T-cell (primary cell): Measurements from ENCODE around the gene NR2C1. TPM values are rescaled to one million over a fixed set of nuclear protein-coding genes. Genes with fewer than 3 reads are reported as not detected.

Source experiments
- ATAC-seq, 4 experiments: fragments of 200-7000 bp in 3 of 4; fragments of 150-1000 bp in 1 of 4; cut with Tn5 transposase; replicated peaks in 1 of 4; 1 replicate in 3 of 4; 2 replicates in 1 of 4; pipeline ENCODE4 v1.10.0; 2021; ENCODE audit warnings: moderate library complexity in 3 of 4, mild to moderate bottlenecking in 2 of 4, moderate number of reproducible peaks in 1 of 4
- CTCF ChIA-PET, 2 donors: fragments of 300-600 bp; sonication (Branson Sonifier 250); formaldehyde crosslinking; loops; one replicate each; lab custom pipeline; 2022; ENCODE audit warnings: antibody characterized with exemption in 2 of 2; lab: Charles Lee
- POLR2A ChIA-PET, 2 donors: fragments of 300-600 bp; sonication (Branson Sonifier 250); formaldehyde crosslinking; loops; one replicate each; lab custom pipeline; 2022; ENCODE audit warnings: antibody characterized with exemption in 2 of 2; lab: Charles Lee
- DNase-seq, 35 experiments: peaks; one replicate each; pipeline versions ENCODE4 v3.0.0 to v3.0.0-alpha.2; 2013 to 2023
- H3K27ac ChIP-seq: one replicate; pipeline ENCODE4 v1.5.1; 2013; ENCODE audit warnings: low read length
- H3K27me3 ChIP-seq, 2 experiments: replicated peaks in 1 of 2; 1 replicate in 1 of 2; 2 replicates in 1 of 2; pipeline versions ENCODE4 v1.6.1 to v1.7.0; 2013; ENCODE audit warnings: low read length in 1 of 2, mixed read lengths in 1 of 2; ENCODE audit not compliant: control insufficient read depth in 2 of 2, insufficient read depth in 2 of 2; ENCODE audit errors: extremely low read depth in 1 of 2
- H3K36me3 ChIP-seq, 2 donors: 1 replicate in 1 of 2; 2 replicates in 1 of 2; pipeline versions ENCODE4 v1.6.1 to v1.7.0; 2013; ENCODE audit warnings: low read length in 1 of 2; ENCODE audit not compliant: control insufficient read depth in 2 of 2, insufficient read depth in 1 of 2; ENCODE audit errors: extremely low read depth in 1 of 2
- H3K4me1 ChIP-seq, 2 experiments: 1 replicate in 1 of 2; 2 replicates in 1 of 2; pipeline versions ENCODE4 v1.6.1 to v1.7.0; 2013; ENCODE audit warnings: low read length in 2 of 2, mixed read lengths in 1 of 2; ENCODE audit not compliant: insufficient read depth in 2 of 2, control insufficient read depth in 1 of 2; ENCODE audit errors: extremely low read depth in 1 of 2
- H3K4me3 ChIP-seq, 2 donors: 1 replicate in 1 of 2; 2 replicates in 1 of 2; pipeline versions ENCODE4 v1.5.1 to v1.7.0; 2013; ENCODE audit warnings: mild to moderate bottlenecking in 2 of 2, low read length in 1 of 2, moderate library complexity in 1 of 2; ENCODE audit not compliant: control insufficient read depth in 1 of 2; ENCODE audit errors: extremely low read depth in 1 of 2
- H3K9me3 ChIP-seq: 2 replicates; pipeline ENCODE4 v1.7.0; 2013
- H3K27ac Mint-ChIP-seq, 2 donors: one replicate each; pipeline ENCODE4 v1.8.0; 2020 to 2021; ENCODE audit warnings: mild to moderate bottlenecking in 2 of 2, mixed read lengths in 2 of 2
- H3K27me3 Mint-ChIP-seq, 2 donors: one replicate each; pipeline ENCODE4 v1.8.0; 2021 to 2022; ENCODE audit warnings: mixed read lengths in 2 of 2
- H3K36me3 Mint-ChIP-seq: one replicate; pipeline ENCODE4 v1.8.0; 2021; ENCODE audit warnings: mixed read lengths
- H3K4me1 Mint-ChIP-seq, 3 donors: one replicate each; pipeline ENCODE4 v1.8.0; 2020 to 2022; ENCODE audit warnings: mixed read lengths in 3 of 3, mild to moderate bottlenecking in 1 of 3
- H3K4me3 Mint-ChIP-seq, 3 donors: one replicate each; pipeline ENCODE4 v1.8.0; 2020 to 2022; ENCODE audit warnings: mild to moderate bottlenecking in 3 of 3, mixed read lengths in 3 of 3, moderate library complexity in 3 of 3
- H3K9me3 Mint-ChIP-seq, 3 donors: one replicate each; pipeline ENCODE4 v1.8.0; 2020 to 2022; ENCODE audit warnings: mixed read lengths in 3 of 3
- WGBS: methylation state at CpG from one replicate; pipeline ENCODE4 v1.1.5; 2013; ENCODE audit warnings: missing lambda C conversion rate; ENCODE audit not compliant: insufficient coverage; 5-methylcytosine and 5-hydroxymethylcytosine counted together
- total RNA-seq, 35 experiments: library from RNA in 6 of 35; stranded (reverse) in 6 of 35; fragments of 120-200 nt in 1 of 35; gene quantifications; one replicate each; pipeline versions ENCODE4 v1.2.1 to v1.2.4 and lab custom pipeline; 2013 to 2026

NR2C1 gene
- total RNA-seq, 5 donors from 2014 or later (not counting 1 experiment from before 2014, with no cell fraction given) = 35.3 to 47.2 (median 39.6) TPM

DNA sequence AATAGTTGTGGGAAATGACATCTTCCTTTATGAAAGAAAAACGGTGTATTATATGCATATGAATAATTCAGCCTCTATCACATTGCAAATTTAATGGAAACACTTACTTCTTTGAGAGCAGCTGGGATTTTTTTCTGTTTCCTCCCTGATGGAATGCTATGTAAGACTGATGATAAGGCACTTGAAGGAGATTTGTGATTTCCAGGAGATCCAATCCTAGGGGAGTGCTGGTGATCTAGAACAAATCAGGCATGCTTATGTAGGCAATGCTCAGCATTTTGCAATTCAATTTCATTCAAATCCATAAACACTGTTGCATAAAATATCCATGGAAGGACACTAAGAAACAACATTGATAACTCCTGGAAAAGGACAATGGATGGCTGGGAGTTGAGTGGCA is 16.0 kb upstream of the NR2C1 start:
- H3K27me3 Mint-ChIP-seq = no peaks in the 10 kb centered on the region
- ChIA-PET POLR2A (no interaction called here), CTCF (no interaction called here)
- no peaks in the 10 kb centered on the region for H3K36me3 ChIP-seq
- DNase-seq = no peak
- H3K27ac ChIP-seq = no peak overlapping the region
- WGBS = no CpG with 5 or more reads among the region's 1 CpG
- no peaks in the 10 kb centered on the region for H3K9me3 Mint-ChIP-seq
- no peaks in the 10 kb centered on the region for H3K9me3 ChIP-seq
- no peak for ATAC-seq
- H3K27me3 ChIP-seq = no peaks in the 10 kb centered on the region
- no peak overlapping the region for H3K4me3 Mint-ChIP-seq
- no peak overlapping the region for H3K27ac Mint-ChIP-seq
- no peak overlapping the region for H3K4me3 ChIP-seq
- no peaks in the 10 kb centered on the region for H3K4me1 Mint-ChIP-seq
- H3K4me1 ChIP-seq = no peaks in the 10 kb centered on the region
- H3K36me3 Mint-ChIP-seq = no peaks in the 10 kb centered on the region

DNA sequence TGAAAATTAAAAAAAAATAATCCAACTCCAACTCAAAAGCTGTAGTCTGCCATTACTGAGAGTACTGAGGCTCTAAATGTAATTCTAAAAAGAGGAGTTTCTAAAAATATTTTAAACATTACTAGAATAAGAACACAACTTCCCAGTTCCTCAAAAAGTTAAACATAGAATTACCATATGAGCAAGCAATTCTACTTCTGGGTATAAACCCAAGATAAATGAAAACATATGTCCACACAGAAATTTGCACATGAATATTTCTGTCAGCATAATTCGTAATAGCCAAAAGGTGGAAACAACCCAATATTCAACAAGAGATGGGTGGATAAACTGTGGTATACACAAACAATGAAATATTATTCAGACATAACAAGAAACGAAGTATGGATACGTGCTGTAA is 15.0 kb upstream of the NR2C1 start:
- no peak overlapping the region for H3K4me3 Mint-ChIP-seq
- no peaks in the 10 kb centered on the region for H3K9me3 Mint-ChIP-seq
- no CpG with 5 or more reads among the region's 3 CpGs for WGBS
- H3K4me3 ChIP-seq = no peak overlapping the region
- H3K9me3 ChIP-seq = no peaks in the 10 kb centered on the region
- no peaks in the 10 kb centered on the region for H3K4me1 Mint-ChIP-seq
- CTCF ChIA-PET = no interaction called here
- H3K4me1 ChIP-seq = no peaks in the 10 kb centered on the region
- H3K36me3 Mint-ChIP-seq = no peaks in the 10 kb centered on the region
- POLR2A ChIA-PET = no interaction called here
- H3K27ac Mint-ChIP-seq = no peak overlapping the region
- no peaks in the 10 kb centered on the region for H3K36me3 ChIP-seq
- H3K27me3 ChIP-seq = no peaks in the 10 kb centered on the region
- DNase-seq = no peak
- no peak for ATAC-seq
- no peak overlapping the region for H3K27ac ChIP-seq
- no peaks in the 10 kb centered on the region for H3K27me3 Mint-ChIP-seq

DNA sequence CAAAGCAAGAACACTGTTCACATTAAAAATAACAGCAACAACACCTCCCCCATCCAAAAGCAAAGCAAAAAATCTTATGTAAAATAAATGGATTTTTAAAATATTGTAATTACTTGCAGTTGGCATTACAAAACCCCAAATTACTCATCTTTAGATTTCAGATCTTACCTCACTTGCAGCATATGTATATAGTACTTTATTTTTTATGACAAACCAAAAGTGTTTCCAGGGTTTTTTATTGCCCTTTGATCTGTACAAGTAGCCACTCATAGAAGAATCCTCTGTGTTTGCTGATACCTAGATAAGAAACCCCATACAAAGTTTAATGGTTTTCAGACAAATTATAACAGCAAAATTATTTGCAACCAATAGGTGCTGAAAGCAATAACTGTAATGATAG is 12.2 kb upstream of the NR2C1 start:
- no peak overlapping the region for H3K27ac ChIP-seq
- Mint-ChIP-seq H3K27me3 (no peaks in the 10 kb centered on the region), H3K4me1 (no peaks in the 10 kb centered on the region), H3K27ac (no peak overlapping the region), H3K36me3 (no peaks in the 10 kb centered on the region), H3K4me3 (no peak overlapping the region), H3K9me3 (no peaks in the 10 kb centered on the region)
- no peak overlapping the region for H3K4me3 ChIP-seq
- CTCF ChIA-PET = no interaction called here
- H3K27me3 ChIP-seq = no peaks in the 10 kb centered on the region
- ATAC-seq (no peak), DNase-seq (no peak)
- no peaks in the 10 kb centered on the region for H3K4me1 ChIP-seq
- POLR2A ChIA-PET = interaction anchor here in 1 of 2 donors (0.7 kb wide), 2 partner anchors 40 to 173 kb away, joined by 7 to 9 read pairs; no protein-coding TSS in a partner anchor
- no peaks in the 10 kb centered on the region for H3K9me3 ChIP-seq
- H3K36me3 ChIP-seq = no peaks in the 10 kb centered on the region

DNA sequence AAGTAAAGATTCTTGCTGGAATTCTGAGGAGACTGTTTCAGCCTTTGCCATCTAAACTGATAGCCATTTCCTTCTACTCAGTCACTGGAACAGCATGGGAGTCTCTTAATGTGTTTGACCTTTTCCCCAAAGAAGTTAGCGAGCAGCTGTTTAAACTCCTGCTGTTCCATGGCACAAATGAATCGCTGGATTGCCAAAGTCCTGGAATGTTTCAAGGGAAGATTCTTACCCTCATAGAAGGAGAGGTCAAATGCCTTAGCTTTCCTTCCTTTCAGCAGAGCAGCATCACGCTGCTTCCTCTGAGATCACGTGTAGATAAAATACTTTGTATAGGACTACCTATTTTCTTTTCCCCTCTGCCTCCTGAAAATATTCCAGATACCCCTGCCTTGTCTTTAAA is 10.5 kb upstream of the NR2C1 start:
- no peaks in the 10 kb centered on the region for H3K36me3 Mint-ChIP-seq
- H3K4me1 ChIP-seq = no peaks in the 10 kb centered on the region
- no peaks in the 10 kb centered on the region for H3K9me3 Mint-ChIP-seq
- no CpG with 5 or more reads among the region's 4 CpGs for WGBS
- ChIA-PET CTCF (interaction anchor here (0.6 to 0.9 kb wide), 2 partner anchors 11 to 450 kb away, joined by 3 read pairs; partner anchors contain the start of gene NR2C1 (in 1 of the 2)), POLR2A (interaction anchor here in 1 of 2 donors (0.5 to 0.6 kb wide), 2 partner anchors 142 to 1829 kb away, joined by 3 to 4 read pairs; no protein-coding TSS in a partner anchor)
- H3K27ac Mint-ChIP-seq = no peak overlapping the region
- no peaks in the 10 kb centered on the region for H3K4me1 Mint-ChIP-seq
- H3K36me3 ChIP-seq = no peaks in the 10 kb centered on the region
- no peak for ATAC-seq
- H3K4me3 Mint-ChIP-seq = no peak overlapping the region
- H3K9me3 ChIP-seq = no peaks in the 10 kb centered on the region
- H3K27me3 Mint-ChIP-seq = no peaks in the 10 kb centered on the region
- no peak overlapping the region for H3K4me3 ChIP-seq
- no peak for DNase-seq
- H3K27me3 ChIP-seq = no peaks in the 10 kb centered on the region
- no peak overlapping the region for H3K27ac ChIP-seq

DNA sequence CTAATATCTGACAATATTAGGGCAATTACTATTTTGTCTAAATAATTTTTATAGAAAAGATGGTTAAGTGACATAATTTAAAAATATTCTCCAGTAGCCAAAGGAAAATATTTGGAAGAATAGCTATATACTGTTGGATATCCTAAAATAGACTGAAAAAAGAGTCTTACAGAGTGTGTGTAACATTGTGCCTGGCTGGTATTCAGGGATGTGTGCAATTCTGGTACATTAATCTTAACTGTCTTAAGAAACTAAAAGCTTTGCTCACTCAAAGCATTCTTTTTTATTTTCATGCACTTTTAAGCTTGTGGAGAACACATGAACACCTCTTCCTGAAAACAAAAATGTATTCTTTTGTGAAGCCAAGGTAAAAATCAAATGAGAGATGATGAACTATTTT is 10.1 kb upstream of the NR2C1 start:
- Mint-ChIP-seq H3K4me3 (no peak overlapping the region), H3K27me3 (no peaks in the 10 kb centered on the region), H3K36me3 (no peaks in the 10 kb centered on the region), H3K4me1 (no peaks in the 10 kb centered on the region), H3K9me3 (no peaks in the 10 kb centered on the region), H3K27ac (no peak overlapping the region)
- H3K36me3 ChIP-seq = no peaks in the 10 kb centered on the region
- H3K4me1 ChIP-seq = no peaks in the 10 kb centered on the region
- H3K27ac ChIP-seq = no peak overlapping the region
- DNase-seq (no peak), ATAC-seq (no peak)
- POLR2A ChIA-PET = interaction anchor here in 1 of 2 donors (0.6 kb wide), 1 partner anchor 143 kb away, joined by 4 read pairs; no protein-coding TSS in a partner anchor
- no peaks in the 10 kb centered on the region for H3K27me3 ChIP-seq
- no peak overlapping the region for H3K4me3 ChIP-seq
- no peaks in the 10 kb centered on the region for H3K9me3 ChIP-seq
- CTCF ChIA-PET = interaction anchor here in 1 of 2 donors (0.9 kb wide), 1 partner anchor 10 kb away, joined by 3 read pairs; the partner anchor contains the start of gene NR2C1

DNA sequence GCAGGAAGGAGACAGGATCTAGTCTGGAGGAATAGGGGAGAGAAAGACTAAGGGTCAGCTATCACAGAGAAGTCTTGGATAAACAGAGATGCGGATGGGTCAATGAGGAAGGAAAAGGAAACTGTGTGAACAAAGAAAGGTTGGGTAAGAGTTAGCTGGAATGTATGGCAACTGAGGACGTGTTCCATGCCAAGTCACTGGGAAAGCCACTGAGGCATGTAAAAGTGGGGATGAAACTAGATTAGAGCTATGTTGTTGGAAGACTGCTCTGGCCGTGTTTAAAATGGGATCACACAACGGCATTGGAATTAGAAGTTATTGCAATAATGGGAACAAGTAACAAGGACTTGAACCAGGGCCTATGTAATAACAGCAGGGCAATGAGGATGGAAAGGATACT is 3.9 kb upstream of the NR2C1 start:
- H3K36me3 Mint-ChIP-seq = no peaks in the 10 kb centered on the region
- H3K4me3 Mint-ChIP-seq = no peak overlapping the region
- CTCF ChIA-PET = no interaction called here

DNA sequence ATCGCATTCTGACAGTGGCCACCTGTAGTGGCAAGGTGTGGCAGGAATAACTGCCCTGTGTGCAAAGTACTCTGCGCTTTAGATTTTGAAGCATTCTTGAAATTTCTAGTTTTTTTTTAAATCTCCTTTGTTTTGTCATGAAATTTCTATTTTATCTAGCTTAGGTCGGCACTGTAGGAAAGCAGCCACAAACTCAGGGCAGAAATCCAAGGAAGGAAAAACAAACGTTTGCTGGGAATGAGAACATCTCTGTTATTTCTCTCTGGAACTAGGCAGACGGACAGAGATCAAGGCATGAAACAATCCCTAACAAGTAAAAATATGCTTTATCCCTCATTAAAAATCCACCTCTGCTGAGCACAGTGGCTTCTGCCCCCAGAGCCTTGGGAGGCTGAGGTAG is 1.3 kb upstream of the NR2C1 start:
- no peak overlapping the region for H3K4me3 Mint-ChIP-seq
- CTCF ChIA-PET = interaction anchor here (0.5 to 0.7 kb wide), 3 partner anchors 11 to 1035 kb away, joined by 3 read pairs; no protein-coding TSS in a partner anchor
- Histone ChIP-seq H3K4me1 (peaks cover 3 to 8% of the 10 kb centered on the region in 2 experiments), H3K4me3 (no peak overlapping the region), H3K27ac (no peak overlapping the region), H3K27me3 (no peaks in the 10 kb centered on the region), H3K36me3 (peaks cover 0 to 4% of the 10 kb centered on the region in 2 donors), H3K9me3 (no peaks in the 10 kb centered on the region)
- WGBS = 77% methylated on average over 2 of the region's 5 CpGs
- H3K36me3 Mint-ChIP-seq = peaks cover 1% of the 10 kb centered on the region
- no peak overlapping the region for H3K27ac Mint-ChIP-seq
- H3K4me1 Mint-ChIP-seq = peaks cover 13 to 21% (median 20%) of the 10 kb centered on the region in 3 donors
- POLR2A ChIA-PET = no interaction called here
- H3K27me3 Mint-ChIP-seq = no peaks in the 10 kb centered on the region
- ATAC-seq = no peak
- no peaks in the 10 kb centered on the region for H3K9me3 Mint-ChIP-seq
- DNase-seq = no peak

More for the DNA sequence above, 3.9 kb upstream of the NR2C1 start:
- Histone ChIP-seq H3K36me3 (no peaks in the 10 kb centered on the region), H3K27me3 (no peaks in the 10 kb centered on the region), H3K27ac (no peak overlapping the region), H3K9me3 (no peaks in the 10 kb centered on the region), H3K4me3 (no peak overlapping the region), H3K4me1 (peaks cover 0 to 1% of the 10 kb centered on the region in 2 experiments)
- no peaks in the 10 kb centered on the region for H3K9me3 Mint-ChIP-seq
- no peak overlapping the region for H3K27ac Mint-ChIP-seq
- no peak for DNase-seq
- WGBS = 96% methylated on average over 4 of the region's 4 CpGs
- no peaks in the 10 kb centered on the region for H3K27me3 Mint-ChIP-seq
- no peak for ATAC-seq
- peaks cover 5 to 9% (median 8%) of the 10 kb centered on the region in 3 donors for H3K4me1 Mint-ChIP-seq
- POLR2A ChIA-PET = no interaction called here
